ENCODE data around the gene PCDH12. TPM values are rescaled to one million over a fixed set of nuclear protein-coding genes. Genes with fewer than 3 reads are reported as not detected.
A peak's percentile ranks its signal among the peaks of the same experiment; 100 is the strongest.

The PCDH12 gene
- total RNA-seq, 1 donor from 2014 or later = 0.61 TPM

DNA sequence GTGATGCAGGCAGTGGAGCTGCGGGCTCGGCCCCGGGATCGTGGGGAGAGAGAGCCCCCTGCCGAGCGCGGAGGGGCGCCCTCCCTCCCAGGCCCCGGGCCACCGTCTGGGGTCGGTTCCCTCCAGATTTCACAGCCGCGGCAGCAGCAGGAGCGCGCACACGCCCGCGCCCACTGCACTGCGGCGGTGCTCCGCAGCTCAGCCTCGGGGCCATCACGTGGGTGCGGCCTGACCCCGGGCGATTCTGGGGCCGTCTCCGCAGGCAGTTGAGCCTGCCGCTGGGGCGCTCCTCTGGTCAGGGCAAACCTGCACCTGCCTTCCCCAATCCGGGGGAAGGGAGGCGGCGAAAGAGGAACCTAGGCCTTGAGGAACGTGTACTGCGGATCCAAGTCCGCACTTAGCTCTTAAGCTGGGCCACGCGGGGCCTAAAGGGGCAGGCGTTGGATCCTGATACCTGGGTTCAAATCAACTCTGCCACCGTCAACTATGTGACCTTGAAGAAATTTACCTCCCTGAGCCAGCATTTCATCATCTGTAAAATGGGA, 43.7 kb downstream of the PCDH12 start:
- Mint-ChIP-seq H3K27me3 (ENCODE audit: low read depth) (peaks cover 18% of the 10 kb centered on the region), H3K4me1 (peaks cover 16% of the 10 kb centered on the region), H3K36me3 (ENCODE audit: low read depth) (no peaks in the 10 kb centered on the region), H3K27ac (ENCODE audit: unreplicated experiment) (no peak overlapping the region), H3K4me3 (peak overlapping the region; percentile 12), H3K9me3 (no peaks in the 10 kb centered on the region)
- TF ChIP-seq, protein P1, sequence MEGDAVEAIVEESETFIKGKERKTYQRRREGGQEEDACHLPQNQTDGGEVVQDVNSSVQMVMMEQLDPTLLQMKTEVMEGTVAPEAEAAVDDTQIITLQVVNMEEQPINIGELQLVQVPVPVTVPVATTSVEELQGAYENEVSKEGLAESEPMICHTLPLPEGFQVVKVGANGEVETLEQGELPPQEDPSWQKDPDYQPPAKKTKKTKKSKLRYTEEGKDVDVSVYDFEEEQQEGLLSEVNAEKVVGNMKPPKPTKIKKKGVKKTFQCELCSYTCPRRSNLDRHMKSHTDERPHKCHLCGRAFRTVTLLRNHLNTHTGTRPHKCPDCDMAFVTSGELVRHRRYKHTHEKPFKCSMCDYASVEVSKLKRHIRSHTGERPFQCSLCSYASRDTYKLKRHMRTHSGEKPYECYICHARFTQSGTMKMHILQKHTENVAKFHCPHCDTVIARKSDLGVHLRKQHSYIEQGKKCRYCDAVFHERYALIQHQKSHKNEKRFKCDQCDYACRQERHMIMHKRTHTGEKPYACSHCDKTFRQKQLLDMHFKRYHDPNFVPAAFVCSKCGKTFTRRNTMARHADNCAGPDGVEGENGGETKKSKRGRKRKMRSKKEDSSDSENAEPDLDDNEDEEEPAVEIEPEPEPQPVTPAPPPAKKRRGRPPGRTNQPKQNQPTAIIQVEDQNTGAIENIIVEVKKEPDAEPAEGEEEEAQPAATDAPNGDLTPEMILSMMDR (conservative IDR thresholded peaks at IDR 0.05) = peak; percentile 55
- DNase-seq (ENCODE audit: low read depth, low spot score) = peak; percentile 59

DNA sequence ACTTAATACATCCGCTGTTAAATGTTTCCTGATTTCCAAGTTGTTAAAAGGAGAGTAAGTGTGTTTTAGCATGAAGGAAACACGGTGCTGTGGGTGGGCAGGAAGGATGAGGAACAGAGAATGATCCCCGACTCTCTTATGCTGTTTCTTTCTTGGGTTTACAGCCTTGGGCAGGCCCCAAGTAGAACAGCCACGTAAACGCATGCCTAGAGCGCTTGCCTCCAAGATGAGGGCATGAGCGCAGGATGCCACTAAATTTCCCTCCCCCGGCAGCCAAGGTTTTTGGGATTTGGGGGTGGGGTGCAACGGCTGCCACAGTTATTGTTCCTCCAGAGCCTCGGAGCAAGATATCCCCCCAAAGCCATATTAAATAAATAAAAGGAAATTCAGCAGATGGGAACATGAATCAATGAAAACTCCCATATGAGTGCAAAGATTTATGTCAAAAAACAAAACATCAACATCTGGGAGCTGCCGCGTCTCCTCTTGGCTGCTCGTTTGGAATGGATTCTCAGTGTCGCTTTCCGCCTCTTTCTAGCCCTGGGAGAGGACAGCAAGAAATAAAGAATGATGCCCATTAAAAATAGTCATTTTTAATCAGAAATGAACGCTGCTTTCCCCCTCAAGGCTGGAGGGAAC, 44.3 kb downstream of the PCDH12 start:
- peaks cover 18% of the 10 kb centered on the region for H3K27me3 Mint-ChIP-seq (ENCODE audit: low read depth)

DNA sequence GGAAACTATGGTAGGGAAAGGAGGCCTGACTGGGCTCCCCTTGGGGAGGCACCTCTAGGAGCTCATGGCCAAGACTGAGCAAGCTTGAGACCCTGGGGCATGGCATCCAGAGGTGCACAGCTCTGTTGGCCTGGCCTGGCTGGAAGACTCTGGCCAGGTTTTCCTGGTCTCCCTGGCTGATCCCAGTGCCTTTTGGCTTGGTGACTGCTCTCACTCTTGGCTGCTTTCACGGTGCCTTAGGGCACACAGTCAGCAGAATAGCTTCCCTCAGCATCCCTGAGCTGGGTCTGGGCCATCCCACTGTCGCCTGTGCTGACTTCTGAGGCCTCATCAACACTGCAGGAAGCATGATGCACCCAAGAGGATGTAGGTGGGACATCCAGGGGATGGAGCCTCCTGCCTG, 47.7 kb downstream of the PCDH12 start:
- DNase-seq (ENCODE audit: low read depth, low spot score) = no peak
- H3K4me3 Mint-ChIP-seq = no peak overlapping the region
- H3K27ac Mint-ChIP-seq (ENCODE audit: unreplicated experiment) = no peak overlapping the region
- H3K4me1 Mint-ChIP-seq = peaks cover 16% of the 10 kb centered on the region
- H3K9me3 Mint-ChIP-seq = no peaks in the 10 kb centered on the region
- H3K27me3 Mint-ChIP-seq (ENCODE audit: low read depth) = peaks cover 7% of the 10 kb centered on the region
- H3K36me3 Mint-ChIP-seq (ENCODE audit: low read depth) = no peaks in the 10 kb centered on the region
- TF ChIP-seq, protein P1 (conservative IDR thresholded peaks at IDR 0.05) = no peak

More for the DNA sequence above, 44.3 kb downstream of the PCDH12 start:
- H3K36me3 Mint-ChIP-seq (ENCODE audit: low read depth) = no peaks in the 10 kb centered on the region
- H3K4me3 Mint-ChIP-seq = peak overlapping the region; percentile 12
- H3K4me1 Mint-ChIP-seq = peaks cover 16% of the 10 kb centered on the region
- H3K9me3 Mint-ChIP-seq = no peaks in the 10 kb centered on the region
- DNase-seq (ENCODE audit: low read depth, low spot score) = no peak
- TF ChIP-seq, protein P1 (conservative IDR thresholded peaks at IDR 0.05) = no peak
- no peak overlapping the region for H3K27ac Mint-ChIP-seq (ENCODE audit: unreplicated experiment)

GRCh38 chr5:141909212-141909611, 48.8 kb downstream of the PCDH12 start:
- Mint-ChIP-seq H3K27ac (ENCODE audit: unreplicated experiment) (no peak overlapping the region), H3K36me3 (ENCODE audit: low read depth) (no peaks in the 10 kb centered on the region), H3K4me1 (peaks cover 11% of the 10 kb centered on the region), H3K4me3 (no peak overlapping the region), H3K9me3 (no peaks in the 10 kb centered on the region), H3K27me3 (ENCODE audit: low read depth) (peaks cover 7% of the 10 kb centered on the region)
- TF ChIP-seq, protein P1 (conservative IDR thresholded peaks at IDR 0.05) = no peak
- no peak for DNase-seq (ENCODE audit: low read depth, low spot score)

DNA sequence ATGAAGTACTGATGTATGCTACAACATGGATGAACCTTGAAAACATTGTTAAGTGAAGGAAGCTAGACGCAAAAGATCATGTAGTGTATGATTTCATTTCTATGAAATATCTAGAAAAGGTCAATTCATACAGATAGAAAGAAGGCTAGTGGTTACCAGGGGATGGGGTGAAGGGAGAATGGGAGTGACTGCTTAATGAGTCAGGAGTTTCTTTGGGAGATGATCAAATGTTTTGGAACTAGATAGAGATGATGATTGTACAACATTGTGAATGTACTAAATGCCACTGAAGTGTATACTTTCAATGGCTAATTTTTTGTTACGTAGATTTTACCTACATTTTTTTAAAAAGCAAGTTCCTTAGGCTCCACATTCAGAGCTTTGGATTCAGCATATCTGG, 49.2 kb downstream of the PCDH12 start:
- Mint-ChIP-seq H3K4me3 (no peak overlapping the region), H3K9me3 (no peaks in the 10 kb centered on the region), H3K27me3 (ENCODE audit: low read depth) (peaks cover 7% of the 10 kb centered on the region), H3K27ac (ENCODE audit: unreplicated experiment) (no peak overlapping the region), H3K4me1 (peaks cover 7% of the 10 kb centered on the region), H3K36me3 (ENCODE audit: low read depth) (no peaks in the 10 kb centered on the region)
- TF ChIP-seq, protein P1 (conservative IDR thresholded peaks at IDR 0.05) = no peak
- no peak for DNase-seq (ENCODE audit: low read depth, low spot score)
